Smooth muscle cell (in vitro differentiated cells): ENCODE data around the gene OASL. TPM values are rescaled to one million over a fixed set of nuclear protein-coding genes. Genes with fewer than 3 reads are reported as not detected.

Source experiments
- DNase-seq: peaks from one replicate; lab custom pipeline; 2025; ENCODE audit not compliant: unreplicated experiment; lab: John Stamatoyannopoulos, UW
- H2AFZ ChIP-seq: fragments of 200-600 bp; sonication (generic); 2 replicates; pipeline ENCODE4 v1.6.0; 2016; ENCODE audit warnings: antibody characterized with exemption, low read depth, mild to moderate bottlenecking
- H3F3A ChIP-seq: fragments of 200-600 bp; sonication (generic); 2 replicates; pipeline ENCODE4 v1.6.0; 2017; ENCODE audit warnings: antibody characterized with exemption, low read depth
- H3K27ac ChIP-seq: fragments of 200-600 bp; sonication (generic); 2 replicates; pipeline ENCODE4 v1.5.1; 2016; ENCODE audit warnings: low read depth, mild to moderate bottlenecking
- H3K27me3 ChIP-seq: fragments of 200-600 bp; sonication (generic); 2 replicates; pipeline ENCODE4 v1.6.1; 2016; ENCODE audit warnings: low read depth, mild to moderate bottlenecking
- H3K36me3 ChIP-seq: fragments of 200-600 bp; sonication (generic); 2 replicates; pipeline ENCODE4 v1.5.1; 2016; ENCODE audit warnings: low read depth
- H3K4me1 ChIP-seq: fragments of 200-600 bp; sonication (generic); 2 replicates; pipeline ENCODE4 v1.5.1; 2016; ENCODE audit warnings: low read depth
- H3K4me2 ChIP-seq: fragments of 200-600 bp; sonication (generic); 2 replicates; pipeline ENCODE4 v1.6.0; 2016; ENCODE audit warnings: mild to moderate bottlenecking
- H3K4me3 ChIP-seq: fragments of 200-600 bp; sonication (generic); 2 replicates; pipeline ENCODE4 v1.5.1; 2016; ENCODE audit warnings: mild to moderate bottlenecking
- H3K79me2 ChIP-seq: fragments of 200-600 bp; sonication (generic); 2 replicates; pipeline ENCODE4 v1.6.0; 2016; ENCODE audit warnings: low read depth, mild to moderate bottlenecking
- H3K9ac ChIP-seq: fragments of 200-600 bp; sonication (generic); 2 replicates; pipeline ENCODE4 v1.6.0; 2016; ENCODE audit warnings: low read depth
- H3K9me3 ChIP-seq: fragments of 200-600 bp; sonication (generic); replicated peaks from 2 replicates; pipeline ENCODE4 v1.5.1; 2016; ENCODE audit warnings: low read depth
- H4K20me1 ChIP-seq: fragments of 200-600 bp; sonication (generic); 2 replicates; pipeline ENCODE4 v1.6.0; 2016; ENCODE audit warnings: low read depth
- CTCF ChIP-seq: fragments of 200-600 bp; sonication (generic); IDR thresholded peaks from 2 replicates; pipeline ENCODE4 v1.5.1; 2017; ENCODE audit warnings: borderline replicate concordance, mild to moderate bottlenecking, antibody characterized with exemption; ENCODE audit not compliant: insufficient read depth, poor library complexity, severe bottlenecking
- WGBS: methylation state at CpG from one replicate; pipeline ENCODE4 v1.1.7; 2016; ENCODE audit warnings: low lambda C conversion rate; 5-methylcytosine and 5-hydroxymethylcytosine counted together
- polyA plus RNA-seq: library from polyadenylated mRNA; unstranded; fragments of >200 nt; fragmentation: Nextera tagmentation; extraction: Ambion mirVana; gene quantifications from 2 replicates; pipeline ENCODE4 v1.2.1, GENCODE V29; 2016
- total RNA-seq: library from RNA; depleted of rRNA; stranded (reverse); fragments of >200 nt; gene quantifications from 2 replicates; pipeline ENCODE4 v1.2.3, GENCODE V29; 2014

OASL gene
- total and polyA plus RNA-seq, 2 experiments from 2014 or later: not detected

GRCh38 chr12:120999191-121000120, 39.6 kb downstream of the OASL start:
- H3K79me2 ChIP-seq: no peaks in the 10 kb centered on the region
- no peak for DNase-seq
- no peak for TF ChIP-seq CTCF
- H3K27ac ChIP-seq: no peak overlapping the region
- no peak overlapping the region for H3K4me3 ChIP-seq
- H2AFZ ChIP-seq: no peak overlapping the region
- H3F3A ChIP-seq: no peaks in the 10 kb centered on the region
- H3K4me1 ChIP-seq: no peaks in the 10 kb centered on the region
- H3K36me3 ChIP-seq: peaks cover 6% of the 10 kb centered on the region
- H4K20me1 ChIP-seq: no peaks in the 10 kb centered on the region
- H3K4me2 ChIP-seq: no peak overlapping the region
- H3K27me3 ChIP-seq: no peaks in the 10 kb centered on the region
- H3K9me3 ChIP-seq: no peaks in the 10 kb centered on the region
- H3K9ac ChIP-seq: no peak overlapping the region
- 57% methylated on average over 20 of the region's 23 CpGs for WGBS

- Histone ChIP-seq H3K4me2 (no peak overlapping the region), H3K4me1 (no peaks in the 10 kb centered on the region), H2AFZ (no peak overlapping the region), H4K20me1 (no peaks in the 10 kb centered on the region), H3K27ac (no peak overlapping the region), H3K9ac (no peak overlapping the region), H3K27me3 (peaks cover under 1% of the 10 kb centered on the region), H3K9me3 (no peaks in the 10 kb centered on the region), H3F3A (no peaks in the 10 kb centered on the region), H3K4me3 (no peak overlapping the region), H3K79me2 (no peaks in the 10 kb centered on the region), H3K36me3 (peaks cover 5% of the 10 kb centered on the region)
- no peak for TF ChIP-seq CTCF
- no peak for DNase-seq
- 83% methylated on average over 3 of the region's 3 CpGs for WGBS
Measured at GRCh38 chr12:120998435-120998834, 40.6 kb downstream of the OASL start.

- H3K4me2 ChIP-seq: no peak overlapping the region
- no peak for TF ChIP-seq CTCF
- 89% methylated on average over 9 of the region's 9 CpGs for WGBS
- H3K27ac ChIP-seq: no peak overlapping the region
- no peaks in the 10 kb centered on the region for H3K79me2 ChIP-seq
- H3K4me1 ChIP-seq: no peaks in the 10 kb centered on the region
- H3K4me3 ChIP-seq: no peak overlapping the region
- no peak overlapping the region for H2AFZ ChIP-seq
- no peaks in the 10 kb centered on the region for H4K20me1 ChIP-seq
- H3K9me3 ChIP-seq: no peaks in the 10 kb centered on the region
- no peaks in the 10 kb centered on the region for H3F3A ChIP-seq
- DNase-seq: no peak
- H3K9ac ChIP-seq: no peak overlapping the region
- no peaks in the 10 kb centered on the region for H3K36me3 ChIP-seq
- peaks cover 5% of the 10 kb centered on the region for H3K27me3 ChIP-seq
Measured at GRCh38 chr12:120997448-120997847, 41.6 kb downstream of the OASL start.
